ENCODE results near the gene IFNLR1. TPM values are rescaled to one million over a fixed set of nuclear protein-coding genes. Genes with fewer than 3 reads are reported as not detected.

The IFNLR1 gene
- total and polyA plus RNA-seq, 2 of the 8 experiments (the other 6 are each of a cell fraction or from before 2014, with no cell fraction given), result 6.8 to 10.1 TPM

GRCh38 chr1:24207709-24208108 is 20.6 kb upstream of the IFNLR1 start:
- no peak overlapping the region for H3K4ac ChIP-seq (replicated peaks; ENCODE audit: insufficient read length, low read depth, low read length)
- H3K18ac ChIP-seq (ENCODE audit: extremely low read depth, low read length), result no peak overlapping the region
- no peak overlapping the region for H2BK5ac ChIP-seq (ENCODE audit: low read depth, low read length)
- H3K23ac ChIP-seq (ENCODE audit: insufficient read length), result no peak overlapping the region
- H2BK120ac ChIP-seq (replicated peaks; ENCODE audit: low read depth, low read length), result no peak overlapping the region
- H4K8ac ChIP-seq (ENCODE audit: extremely low read depth, insufficient read depth, low read length), result no peak overlapping the region
- ChIA-PET CTCF (ENCODE audit: partially characterized antibody) (interaction anchor here (0.7 to 5.0 kb wide), 4 partner anchors 14 to 184 kb away, joined by 3 to 81 read pairs (median 6); no protein-coding TSS in a partner anchor), POLR2A (ENCODE audit: partially characterized antibody) (no interaction called here)
- no peaks in the 10 kb centered on the region for H3K27me3 ChIP-seq (replicated peaks in 1 of 4; ENCODE audit: control insufficient read depth in 3 of 4, extremely low read depth in 1 of 4, insufficient read depth in 3 of 4, low read length in 3 of 4)
- H4K91ac ChIP-seq (replicated peaks; ENCODE audit: insufficient read length, low read length), result no peak overlapping the region
- H3K79me2 ChIP-seq (ENCODE audit: control insufficient read depth in 1 of 2, insufficient read depth in 2 of 2, low read length in 2 of 2), result no peaks in the 10 kb centered on the region
- no peak overlapping the region for H2BK20ac ChIP-seq (ENCODE audit: low read length)
- no peak overlapping the region for H3K14ac ChIP-seq (ENCODE audit: insufficient read length)
- no peak overlapping the region for H3K9ac ChIP-seq (replicated peaks in 1 of 4; ENCODE audit: extremely low read depth in 1 of 4, low read depth in 3 of 4, low read length in 3 of 4)
- FAIRE-seq (no peak), DNase-seq (ENCODE audit: low read depth in 1 of 2, low spot score in 2 of 2) (no peak)
- no peak overlapping the region for H3K4me3 ChIP-seq (ENCODE audit: extremely low read depth in 1 of 4, insufficient read depth in 2 of 4, low read depth in 3 of 4, low read length in 4 of 4)
- H3K79me1 ChIP-seq (ENCODE audit: low read depth, low read length), result no peaks in the 10 kb centered on the region
- peaks cover 0 to 5% of the 10 kb centered on the region in 2 experiments; a peak in 2 of 4 replicates for H3K9me3 ChIP-seq (ENCODE audit: insufficient read depth in 2 of 2, low read depth in 1 of 2, low read length in 1 of 2)
- H3K27ac ChIP-seq (ENCODE audit: low read depth, low read length), result no peak overlapping the region
- H2AFZ ChIP-seq (ENCODE audit: low read length), result no peak overlapping the region
- peaks cover 6% of the 10 kb centered on the region; the same call in 1 of the 2 replicates for H3K23me2 ChIP-seq (ENCODE audit: low read depth, low read length)
- H3K56ac ChIP-seq (replicated peaks; ENCODE audit: insufficient read length, low read depth, low read length), result no peak overlapping the region
- H2BK12ac ChIP-seq (ENCODE audit: low read depth, low read length), result no peak overlapping the region
- no peak overlapping the region for H3K4me2 ChIP-seq (ENCODE audit: insufficient read depth in 1 of 2, low read depth in 2 of 2, low read length in 2 of 2)
- 85% methylated on average over 6 of the region's 6 CpGs; no CpG with 5 or more reads in 1 of the 2 experiments for WGBS, 2 experiments (ENCODE audit: extremely low coverage in 1 of 2, insufficient coverage in 1 of 2, insufficient read length in 1 of 2, insufficient replicate concordance in 2 of 2, low coverage in 1 of 2, low lambda C conversion rate in 2 of 2, missing lambda C conversion rate in 1 of 2)
- no peak overlapping the region for H2BK15ac ChIP-seq (ENCODE audit: low read length)
- H3K4me1 ChIP-seq (replicated peaks in 1 of 4; ENCODE audit: control insufficient read depth in 3 of 4, insufficient read depth in 4 of 4, low read length in 3 of 4), result peaks cover 0 to 4% (median 2%) of the 10 kb centered on the region in 4 experiments; a peak in 2 of 7 replicates
- H3K36me3 ChIP-seq (ENCODE audit: control insufficient read depth in 2 of 4, insufficient read depth in 4 of 4, low read length in 3 of 4), result no peaks in the 10 kb centered on the region
- H4K5ac ChIP-seq (ENCODE audit: insufficient read length, low read depth, low read length), result no peak overlapping the region
- peaks cover 0 to 2% of the 10 kb centered on the region in 2 experiments for H4K20me1 ChIP-seq (replicated peaks in 1 of 2; ENCODE audit: control insufficient read depth in 1 of 2, insufficient read depth in 2 of 2, low read length in 2 of 2)
- no peak overlapping the region for H2AK5ac ChIP-seq (ENCODE audit: low read depth, low read length)
- TF ChIP-seq, protein P1, sequence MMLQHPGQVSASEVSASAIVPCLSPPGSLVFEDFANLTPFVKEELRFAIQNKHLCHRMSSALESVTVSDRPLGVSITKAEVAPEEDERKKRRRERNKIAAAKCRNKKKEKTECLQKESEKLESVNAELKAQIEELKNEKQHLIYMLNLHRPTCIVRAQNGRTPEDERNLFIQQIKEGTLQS (IDR thresholded peaks at IDR 0.05; ENCODE audit: insufficient read depth, low read depth, low read length), result no peak
- TF ChIP-seq CBX5 (IDR thresholded peaks at IDR 0.05; ENCODE audit: low read depth, low read length) (no peak), KDM5A (IDR thresholded peaks at IDR 0.05; ENCODE audit: low read length) (no peak), GABPA (IDR thresholded peaks at IDR 0.05; ENCODE audit: borderline replicate concordance, insufficient read depth, low read length) (no peak), SRF (IDR thresholded peaks at IDR 0.05; ENCODE audit: low read depth, low read length) (no peak), RFX5 (IDR thresholded peaks at IDR 0.05; ENCODE audit: borderline replicate concordance, low read depth, low read length) (no peak), SAP30 (IDR thresholded peaks at IDR 0.05; ENCODE audit: insufficient read depth, insufficient replicate concordance, low read length) (no peak), BACH1 (IDR thresholded peaks at IDR 0.05; ENCODE audit: low read length) (no peak), YY1 (IDR thresholded peaks at IDR 0.05; ENCODE audit: low read depth, low read length) (no peak), SP4 (IDR thresholded peaks at IDR 0.05; ENCODE audit: low read length) (no peak), RBBP5 (IDR thresholded peaks at IDR 0.05; ENCODE audit: borderline replicate concordance, low read depth, low read length) (no peak), NANOG (IDR thresholded peaks at IDR 0.05; ENCODE audit: insufficient read depth, low read depth, low read length, poor library complexity, severe bottlenecking) (no peak), TEAD4 (IDR thresholded peaks at IDR 0.05; ENCODE audit: low read depth, low read length) (no peak), NRF1 (IDR thresholded peaks at IDR 0.05; ENCODE audit: low read depth, low read length) (no peak)

All from H1 (cell line).